Erythroblast (primary cell): Measurements from ENCODE around the gene DLEU7.

ENCODE experiments used
- GATA1 ChIP-seq: IDR thresholded peaks from 2 replicates; pipeline ENCODE4 v1.6.1; 2011; ENCODE audit warnings: low read depth, mild to moderate bottlenecking, control low read depth, low read length, moderate library complexity
- POLR2A ChIP-seq: IDR thresholded peaks from 2 replicates; pipeline ENCODE4 v1.6.1; 2011; ENCODE audit warnings: mild to moderate bottlenecking, low read length

DNA sequence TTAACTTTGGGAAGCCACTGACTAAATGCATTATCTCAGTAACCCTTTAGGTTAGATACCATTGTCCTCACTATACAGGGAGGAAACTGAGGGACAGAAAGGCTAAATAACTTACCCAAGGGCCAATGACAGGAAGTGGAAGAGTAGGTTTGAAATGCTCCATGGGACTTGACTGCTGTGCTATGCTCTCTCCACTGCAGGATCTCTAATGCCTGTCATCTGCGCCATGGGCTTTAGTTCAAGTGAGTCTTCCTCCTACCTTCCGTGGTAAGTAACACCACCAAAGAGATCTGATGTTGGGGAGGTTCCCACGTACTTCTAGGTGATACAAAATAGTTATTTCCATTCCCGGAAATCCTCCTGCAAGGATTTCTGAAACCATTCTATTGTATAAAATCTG is 3.7 kb downstream of the DLEU7 start:
- TF ChIP-seq POLR2A (no peak), GATA1 (no peak)
